ENCODE measurements around the gene SMCO2. TPM values are rescaled to one million over a fixed set of nuclear protein-coding genes. Genes with fewer than 3 reads are reported as not detected.
A peak's percentile ranks its signal among the peaks of the same experiment; 100 is the strongest.

SMCO2 gene
- total RNA-seq, 2 experiments from 2014 or later: not detected

- H3K36me3 ChIP-seq (ENCODE audit: insufficient read depth, low read length): no peaks in the 10 kb centered on the region
- TF ChIP-seq, protein P1, sequence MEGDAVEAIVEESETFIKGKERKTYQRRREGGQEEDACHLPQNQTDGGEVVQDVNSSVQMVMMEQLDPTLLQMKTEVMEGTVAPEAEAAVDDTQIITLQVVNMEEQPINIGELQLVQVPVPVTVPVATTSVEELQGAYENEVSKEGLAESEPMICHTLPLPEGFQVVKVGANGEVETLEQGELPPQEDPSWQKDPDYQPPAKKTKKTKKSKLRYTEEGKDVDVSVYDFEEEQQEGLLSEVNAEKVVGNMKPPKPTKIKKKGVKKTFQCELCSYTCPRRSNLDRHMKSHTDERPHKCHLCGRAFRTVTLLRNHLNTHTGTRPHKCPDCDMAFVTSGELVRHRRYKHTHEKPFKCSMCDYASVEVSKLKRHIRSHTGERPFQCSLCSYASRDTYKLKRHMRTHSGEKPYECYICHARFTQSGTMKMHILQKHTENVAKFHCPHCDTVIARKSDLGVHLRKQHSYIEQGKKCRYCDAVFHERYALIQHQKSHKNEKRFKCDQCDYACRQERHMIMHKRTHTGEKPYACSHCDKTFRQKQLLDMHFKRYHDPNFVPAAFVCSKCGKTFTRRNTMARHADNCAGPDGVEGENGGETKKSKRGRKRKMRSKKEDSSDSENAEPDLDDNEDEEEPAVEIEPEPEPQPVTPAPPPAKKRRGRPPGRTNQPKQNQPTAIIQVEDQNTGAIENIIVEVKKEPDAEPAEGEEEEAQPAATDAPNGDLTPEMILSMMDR (conservative IDR thresholded peaks at IDR 0.05; ENCODE audit: low read length): no peak
- peak overlapping the region; percentile 49 for H3K4me3 ChIP-seq (ENCODE audit: low read depth, low read length, poor library complexity, severe bottlenecking)
- CTCF ChIA-PET (ENCODE audit: unreplicated experiment): interaction anchor here (1.0 kb wide), 1 partner anchor 25 kb away, joined by 3 read pairs; no protein-coding TSS in a partner anchor
- peaks cover 76% of the 10 kb centered on the region for H3K4me1 ChIP-seq (ENCODE audit: insufficient read depth, low read length, poor library complexity, severe bottlenecking)
- H2AFZ ChIP-seq (ENCODE audit: low read length): no peak overlapping the region
- DNase-seq (ENCODE audit: low spot score): peak; percentile 43
- H3K79me2 ChIP-seq (ENCODE audit: insufficient read depth, low read depth, low read length): peaks cover 14% of the 10 kb centered on the region; the same call in 1 of the 2 replicates
- no peaks in the 10 kb centered on the region for H3K9me3 ChIP-seq (ENCODE audit: low read length)
- BruUV-seq (replicated peaks): no TSS peak
- peak overlapping the region; percentile 86 for H3K27ac ChIP-seq (ENCODE audit: low read depth, low read length, poor library complexity, severe bottlenecking)
- no peaks in the 10 kb centered on the region for H3K9me2 ChIP-seq (ENCODE audit: insufficient read depth, low read length)
- POLR2A ChIA-PET: interaction anchor here (0.6 to 1.1 kb wide), 3 partner anchors 12 to 524 kb away, joined by 3 to 9 read pairs (median 3); partner anchors contain the start of gene PPFIBP1
- H3K4me2 ChIP-seq (ENCODE audit: low read length): peak overlapping the region; percentile 82
- intact Hi-C loops (cut with micrococcal nuclease; ENCODE audit: unreplicated experiment): no loop called here
- H4K20me1 ChIP-seq (ENCODE audit: insufficient read depth, low read length): no peaks in the 10 kb centered on the region
Observed at GRCh38 chr12:27535318-27535717, 88.8 kb downstream of the SMCO2 start.

GRCh38 chr12:27537855-27538675 is 91.5 kb downstream of the SMCO2 start:
- H3K9me2 ChIP-seq (ENCODE audit: insufficient read depth, low read length): no peaks in the 10 kb centered on the region
- peak overlapping the region; percentile 79 for H2AFZ ChIP-seq (ENCODE audit: low read length)
- peak overlapping the region; percentile 72 for H3K4me2 ChIP-seq (ENCODE audit: low read length)
- no peak overlapping the region for H3K27ac ChIP-seq (ENCODE audit: low read depth, low read length, poor library complexity, severe bottlenecking)
- peak overlapping the region; percentile 51 for H3K4me3 ChIP-seq (ENCODE audit: low read depth, low read length, poor library complexity, severe bottlenecking)
- peak; percentile 22 for DNase-seq (ENCODE audit: low spot score)
- intact Hi-C loops (cut with micrococcal nuclease; ENCODE audit: unreplicated experiment): no loop called here
- no peak for TF ChIP-seq EZH2phosphoT487 (IDR thresholded peaks at IDR 0.05; ENCODE audit: borderline replicate concordance, low read depth, low read length)
- TF ChIP-seq, protein P1 (conservative IDR thresholded peaks at IDR 0.05; ENCODE audit: low read length): no peak
- no peaks in the 10 kb centered on the region for H4K20me1 ChIP-seq (ENCODE audit: insufficient read depth, low read length)
- no peaks in the 10 kb centered on the region for H3K9me3 ChIP-seq (ENCODE audit: low read length)
- CTCF ChIA-PET (ENCODE audit: unreplicated experiment): no interaction called here
- BruUV-seq (replicated peaks): no TSS peak
- no peaks in the 10 kb centered on the region for H3K36me3 ChIP-seq (ENCODE audit: insufficient read depth, low read length)
- H3K4me1 ChIP-seq (ENCODE audit: insufficient read depth, low read length, poor library complexity, severe bottlenecking): peaks cover 70% of the 10 kb centered on the region
- peaks cover 21% of the 10 kb centered on the region; the same call in 1 of the 2 replicates for H3K79me2 ChIP-seq (ENCODE audit: insufficient read depth, low read depth, low read length)
- POLR2A ChIA-PET: no interaction called here

DNA sequence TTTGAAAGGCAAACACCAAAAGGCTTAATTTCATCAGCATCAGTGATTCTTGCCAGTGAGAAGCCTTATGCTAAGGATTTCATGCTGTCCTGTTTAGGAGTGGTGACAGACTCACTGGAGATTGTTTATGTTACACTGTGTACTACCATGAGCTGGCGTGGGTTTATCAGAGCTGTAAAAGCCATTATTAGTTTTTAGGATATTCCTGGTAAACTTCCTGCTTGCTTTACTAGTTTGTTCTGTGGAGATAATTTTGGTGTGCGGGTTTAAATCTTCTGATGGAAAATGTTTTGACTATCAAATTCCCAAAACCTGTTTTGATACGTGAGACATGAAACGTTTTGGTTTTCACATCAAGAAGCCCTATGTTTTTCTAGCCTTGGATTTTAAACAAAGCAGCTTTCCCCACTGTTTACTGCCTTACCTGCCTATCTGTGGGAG is 92.7 kb downstream of the SMCO2 start:
- POLR2A ChIA-PET: interaction anchor here (1.0 to 1.5 kb wide), 2 partner anchors 9 to 15 kb away, joined by 3 read pairs; partner anchors contain the start of gene PPFIBP1
- H3K4me3 ChIP-seq (ENCODE audit: low read depth, low read length, poor library complexity, severe bottlenecking): no peak overlapping the region
- CTCF ChIA-PET (ENCODE audit: unreplicated experiment): interaction anchor here (0.6 kb wide), 1 partner anchor 17 kb away, joined by 3 read pairs; no protein-coding TSS in a partner anchor
- no peak for DNase-seq (ENCODE audit: low spot score)
- H3K36me3 ChIP-seq (ENCODE audit: insufficient read depth, low read length): no peaks in the 10 kb centered on the region
- TF ChIP-seq, protein P1 (conservative IDR thresholded peaks at IDR 0.05; ENCODE audit: low read length): no peak
- TF ChIP-seq EZH2phosphoT487 (IDR thresholded peaks at IDR 0.05; ENCODE audit: borderline replicate concordance, low read depth, low read length): no peak
- H3K27ac ChIP-seq (ENCODE audit: low read depth, low read length, poor library complexity, severe bottlenecking): no peak overlapping the region
- no TSS peak for BruUV-seq (replicated peaks)
- intact Hi-C loops (cut with micrococcal nuclease; ENCODE audit: unreplicated experiment): no loop called here
- H3K4me1 ChIP-seq (ENCODE audit: insufficient read depth, low read length, poor library complexity, severe bottlenecking): peaks cover 59% of the 10 kb centered on the region
- no peaks in the 10 kb centered on the region for H4K20me1 ChIP-seq (ENCODE audit: insufficient read depth, low read length)
- H2AFZ ChIP-seq (ENCODE audit: low read length): peak overlapping the region; percentile 57; the same call in 1 of the 2 replicates
- H3K4me2 ChIP-seq (ENCODE audit: low read length): peak overlapping the region; percentile 72
- no peaks in the 10 kb centered on the region for H3K9me2 ChIP-seq (ENCODE audit: insufficient read depth, low read length)
- peaks cover 21% of the 10 kb centered on the region; the same call in 1 of the 2 replicates for H3K79me2 ChIP-seq (ENCODE audit: insufficient read depth, low read depth, low read length)
- H3K9me3 ChIP-seq (ENCODE audit: low read length): no peaks in the 10 kb centered on the region
